Neuronal stem cell (in vitro differentiated cells): ENCODE measurements around the gene P2RX3.

Experiments
- DNase-seq: peaks from one replicate; pipeline ENCODE4 v3.0.0-alpha.2; 2013; ENCODE audit warnings: low spot score
- H2AFZ ChIP-seq: one replicate; pipeline ENCODE4 v1.6.1; 2013; ENCODE audit warnings: mild to moderate bottlenecking, low read length, inconsistent platforms
- H2AK5ac ChIP-seq: 2 replicates; pipeline ENCODE4 v1.6.1; 2013; ENCODE audit warnings: low read depth, mild to moderate bottlenecking, inconsistent platforms, low read length, moderate library complexity, mixed read lengths
- H2BK120ac ChIP-seq: 2 replicates; pipeline ENCODE4 v1.6.1; 2013; ENCODE audit warnings: low read depth, mild to moderate bottlenecking, inconsistent platforms, low read length, moderate library complexity, mixed read lengths
- H2BK12ac ChIP-seq: one replicate; pipeline ENCODE4 v1.6.1; 2013; ENCODE audit warnings: low read length, inconsistent platforms
- H2BK15ac ChIP-seq: 2 replicates; pipeline ENCODE4 v1.6.1; 2013; ENCODE audit warnings: mild to moderate bottlenecking, low read length, inconsistent platforms, mixed read lengths
- H2BK5ac ChIP-seq: one replicate; pipeline ENCODE4 v1.6.1; 2013; ENCODE audit warnings: inconsistent platforms, mild to moderate bottlenecking, low read length, moderate library complexity
- H3K14ac ChIP-seq: one replicate; pipeline ENCODE4 v1.6.1; 2013; ENCODE audit warnings: low read length, inconsistent platforms
- H3K18ac ChIP-seq: 2 replicates; pipeline ENCODE4 v1.6.1; 2013; ENCODE audit warnings: low read length, inconsistent platforms
- H3K23ac ChIP-seq: 2 replicates; pipeline ENCODE4 v1.6.1; 2013; ENCODE audit warnings: low read depth, mild to moderate bottlenecking, mixed read lengths, low read length, inconsistent platforms; ENCODE audit not compliant: poor library complexity
- H3K27ac ChIP-seq: replicated peaks from 3 replicates; pipeline ENCODE4 v1.5.1; 2013; ENCODE audit warnings: low read length, inconsistent platforms
- H3K27me3 ChIP-seq, 3 experiments: 2 replicates each; pipeline ENCODE4 v1.6.1; 2013; ENCODE audit warnings: low read length in 3 of 3, mild to moderate bottlenecking in 2 of 3, inconsistent platforms in 1 of 3, low read depth in 1 of 3, mixed read lengths in 1 of 3, moderate library complexity in 1 of 3; ENCODE audit not compliant: control insufficient read depth in 3 of 3, insufficient read depth in 3 of 3
- H3K36me3 ChIP-seq, 2 donors: replicated peaks in 1 of 2; 2 replicates each; pipeline ENCODE4 v1.6.1; 2013; ENCODE audit warnings: low read length in 2 of 2; ENCODE audit not compliant: control insufficient read depth in 2 of 2, insufficient read depth in 2 of 2
- H3K4ac ChIP-seq: 2 replicates; pipeline ENCODE4 v1.6.1; 2013; ENCODE audit warnings: inconsistent platforms, mild to moderate bottlenecking, low read length, moderate library complexity
- H3K4me1 ChIP-seq, 2 donors: 1 replicate in 1 of 2; 2 replicates in 1 of 2; pipeline ENCODE4 v1.6.1; 2013; ENCODE audit warnings: low read length in 2 of 2, low read depth in 1 of 2; ENCODE audit not compliant: control insufficient read depth in 2 of 2, insufficient read depth in 1 of 2
- H3K4me2 ChIP-seq: one replicate; pipeline ENCODE4 v1.6.1; 2013; ENCODE audit warnings: mild to moderate bottlenecking, low read length, inconsistent platforms; ENCODE audit not compliant: insufficient read depth, poor library complexity, severe bottlenecking
- H3K4me3 ChIP-seq, 2 donors: 2 replicates each; pipeline ENCODE4 v1.5.1; 2013; ENCODE audit warnings: low read length in 2 of 2, mild to moderate bottlenecking in 2 of 2, inconsistent platforms in 1 of 2, moderate library complexity in 1 of 2
- H3K79me1 ChIP-seq: one replicate; pipeline ENCODE4 v1.6.1; 2013; ENCODE audit warnings: low read depth, mild to moderate bottlenecking, inconsistent platforms, low read length, moderate library complexity
- H3K9ac ChIP-seq: one replicate; pipeline ENCODE4 v1.6.1; 2013; ENCODE audit warnings: mild to moderate bottlenecking, low read depth, low read length, inconsistent platforms; ENCODE audit not compliant: poor library complexity
- H3K9me3 ChIP-seq, 2 donors: replicated peaks in 1 of 2; 2 replicates each; pipeline versions ENCODE3 to v1.6.1; 2013; ENCODE audit warnings: low read length in 2 of 2, mild to moderate bottlenecking in 2 of 2, inconsistent platforms in 1 of 2, low read depth in 1 of 2, mixed read lengths in 1 of 2, moderate library complexity in 1 of 2; ENCODE audit not compliant: control insufficient read depth in 2 of 2, insufficient read depth in 1 of 2
- H4K8ac ChIP-seq: one replicate; pipeline ENCODE4 v1.6.1; 2013; ENCODE audit warnings: low read depth, mild to moderate bottlenecking, inconsistent platforms, low read length, moderate library complexity
- H4K91ac ChIP-seq: one replicate; pipeline ENCODE4 v1.6.1; 2013; ENCODE audit warnings: low read length, low read depth, mild to moderate bottlenecking, inconsistent platforms; ENCODE audit not compliant: poor library complexity
- WGBS, 2 donors: extraction: QIAGEN DNeasy Blood & Tissue Kit; methylation state at CpG; one replicate each; pipeline ENCODE4 v1.1.7; 2013; ENCODE audit warnings: missing lambda C conversion rate in 2 of 2, mixed read lengths in 1 of 2; ENCODE audit not compliant: insufficient read length in 2 of 2, insufficient replicate concordance in 1 of 2; ENCODE audit errors: extremely low coverage in 2 of 2; 5-methylcytosine and 5-hydroxymethylcytosine counted together

The P2RX3 gene

GRCh38 chr11:57363131-57364080, 25.3 kb downstream of the P2RX3 start:
- Histone ChIP-seq H2AK5ac (no peak overlapping the region), H2AFZ (no peak overlapping the region), H4K8ac (no peak overlapping the region), H3K27me3 (peaks cover 0 to 32% (median 0%) of the 10 kb centered on the region in 3 experiments), H3K9me3 (no peaks in the 10 kb centered on the region), H3K36me3 (no peaks in the 10 kb centered on the region), H3K9ac (no peak overlapping the region), H3K18ac (no peak overlapping the region), H3K79me1 (no peaks in the 10 kb centered on the region), H3K4ac (no peak overlapping the region), H2BK120ac (no peak overlapping the region), H4K91ac (no peak overlapping the region), H2BK15ac (no peak overlapping the region), H3K4me1 (peaks cover 10 to 13% of the 10 kb centered on the region in 2 donors), H3K14ac (no peak overlapping the region), H2BK5ac (peak overlapping the region; percentile 7), H3K4me2 (no peak overlapping the region), H3K23ac (no peak overlapping the region), H3K4me3 (no peak overlapping the region), H3K27ac (no peak overlapping the region), H2BK12ac (no peak overlapping the region)
- no peak for DNase-seq
- WGBS, 2 donors = no CpG with 5 or more reads among the region's 7 CpGs

- Histone ChIP-seq H3K27me3 (peaks cover 0 to 27% (median 0%) of the 10 kb centered on the region in 3 experiments), H3K4ac (no peak overlapping the region), H2AFZ (peak overlapping the region; percentile 65), H3K4me1 (peaks cover 8 to 13% of the 10 kb centered on the region in 2 donors), H3K79me1 (no peaks in the 10 kb centered on the region), H3K9ac (no peak overlapping the region), H3K4me3 (no peak overlapping the region), H2BK120ac (no peak overlapping the region), H3K18ac (peak overlapping the region; percentile 6), H2BK15ac (no peak overlapping the region), H3K4me2 (no peak overlapping the region), H3K14ac (no peak overlapping the region), H3K9me3 (no peaks in the 10 kb centered on the region), H4K91ac (no peak overlapping the region), H3K23ac (no peak overlapping the region), H3K27ac (no peak overlapping the region), H2BK12ac (no peak overlapping the region), H3K36me3 (no peaks in the 10 kb centered on the region), H2BK5ac (no peak overlapping the region), H4K8ac (no peak overlapping the region), H2AK5ac (no peak overlapping the region)
- no peak for DNase-seq
- WGBS, 2 donors = no CpG with 5 or more reads among the region's 9 CpGs
Measured at GRCh38 chr11:57364851-57365660, 26.9 kb downstream of the P2RX3 start.

- no peak overlapping the region for H3K9ac ChIP-seq
- H3K4me3 ChIP-seq = no peak overlapping the region
- no peak overlapping the region for H4K8ac ChIP-seq
- H3K36me3 ChIP-seq = no peaks in the 10 kb centered on the region
- H3K23ac ChIP-seq = peak overlapping the region; percentile 25
- H3K18ac ChIP-seq = no peak overlapping the region
- H3K27ac ChIP-seq = no peak overlapping the region
- no peak overlapping the region for H2BK15ac ChIP-seq
- H2BK12ac ChIP-seq = no peak overlapping the region
- WGBS, 2 donors = no CpG with 5 or more reads among the region's 19 CpGs
- H3K4me2 ChIP-seq = no peak overlapping the region
- peaks cover 8 to 13% of the 10 kb centered on the region in 2 donors for H3K4me1 ChIP-seq
- no peak overlapping the region for H3K4ac ChIP-seq
- no peak overlapping the region for H2BK5ac ChIP-seq
- H3K9me3 ChIP-seq = no peaks in the 10 kb centered on the region
- peaks cover 0 to 29% (median 0%) of the 10 kb centered on the region in 3 experiments for H3K27me3 ChIP-seq
- H4K91ac ChIP-seq = no peak overlapping the region
- H3K14ac ChIP-seq = no peak overlapping the region
- no peak overlapping the region for H2BK120ac ChIP-seq
- no peak overlapping the region for H2AFZ ChIP-seq
- DNase-seq = no peak
- no peak overlapping the region for H2AK5ac ChIP-seq
- H3K79me1 ChIP-seq = no peaks in the 10 kb centered on the region
Measured at GRCh38 chr11:57368106-57368844, 30.1 kb downstream of the P2RX3 start.
